Activated CD4-positive, CD25-positive, alpha-beta regulatory T cell treated with anti-CD3 and anti-CD28 coated beads, Interleukin-2, amount 50 U/mL, for 24 hours (primary cell): ENCODE data around the gene OR11H1.
"Not testable (repeated sequence)": the region's sequence is repeated elsewhere in the genome, so short reads cannot be mapped to it uniquely, and the experiment has no call there.

Source experiments
- ATAC-seq, 2 donors: fragments of 150-1000 bp; cut with Tn5 transposase; one replicate each; pipeline ENCODE4 v1.10.0; 2021; ENCODE audit warnings: mild to moderate bottlenecking in 1 of 2, moderate library complexity in 1 of 2

OR11H1 gene

GRCh38 chr22:15527892-15528291, at the start of gene OR11H1:
OR11H1 (plus strand) TSS chr22:15528192; CDS start chr22:15528192, 0 bp downstream.
- ATAC-seq, result not testable (repeated sequence)

GRCh38 chr22:15509967-15510366, 18.0 kb upstream of the OR11H1 start:
- not testable (repeated sequence) for ATAC-seq

GRCh38 chr22:15515896-15516295, 12.1 kb upstream of the OR11H1 start:
- not testable (repeated sequence) for ATAC-seq

- peak in 1 of 2 donors; percentile 35 for ATAC-seq
These were observed 25.8 kb downstream of the OR11H1 start for GRCh38 chr22:15553767-15554166.

GRCh38 chr22:15563461-15563860, 35.5 kb downstream of the OR11H1 start:
- not testable (repeated sequence) for ATAC-seq

GRCh38 chr22:15565063-15565462, 37.1 kb downstream of the OR11H1 start:
- not testable (repeated sequence) for ATAC-seq
